PFSK-1 (cell line): ENCODE results near the gene RIMS1.

ENCODE experiments used
- FOXP2 ChIP-seq: optimal IDR thresholded peaks from 2 replicates; pipeline ENCODE3; 2011; ENCODE audit warnings: borderline replicate concordance, control low read depth, inconsistent platforms; ENCODE audit not compliant: insufficient read depth; ENCODE audit errors: extremely low read length, extremely low read depth
- POLR2AphosphoS5 ChIP-seq: IDR thresholded peaks from 2 replicates; pipeline ENCODE4 v1.6.1; 2012; ENCODE audit warnings: low read depth, mild to moderate bottlenecking, control low read depth, low read length, moderate library complexity
- REST ChIP-seq, 2 experiments: IDR thresholded peaks; 2 replicates each; pipeline versions ENCODE4 v1.6.1 to v1.8.0; 2011 to 2012; ENCODE audit warnings: low read depth in 2 of 2, low read length in 2 of 2, control low read depth in 1 of 2, inconsistent platforms in 1 of 2, mild to moderate bottlenecking in 1 of 2, moderate library complexity in 1 of 2; ENCODE audit not compliant: insufficient read depth in 1 of 2
- SIN3A ChIP-seq: IDR thresholded peaks from 2 replicates; pipeline ENCODE4 v1.6.1; 2012; ENCODE audit warnings: mild to moderate bottlenecking, low read length, moderate library complexity, borderline replicate concordance; ENCODE audit not compliant: insufficient read depth
- TAF1 ChIP-seq: IDR thresholded peaks from 2 replicates; pipeline ENCODE4 v1.6.1; 2012; ENCODE audit warnings: low read length, control low read depth, borderline replicate concordance; ENCODE audit not compliant: insufficient read depth

GRCh38 chr6:72440611-72441010 is 554.3 kb downstream of the RIMS1 start:
- TF ChIP-seq SIN3A (no peak), TAF1 (no peak), POLR2AphosphoS5 (no peak), FOXP2 (no peak), REST (IDR thresholded peaks at IDR 0.05; ENCODE audit: insufficient read depth in 1 of 2, low read depth in 2 of 2, low read length in 2 of 2) (no peak)
